ENCODE data around the gene RADIL. TPM values are rescaled to one million over a fixed set of nuclear protein-coding genes. Genes with fewer than 3 reads are reported as not detected.
"Not testable (repeated sequence)": the region's sequence is repeated elsewhere in the genome, so short reads cannot be mapped to it uniquely, and the experiment has no call there.

RADIL gene
- total RNA-seq, 1 experiment from 2014 or later, result 0.12 TPM

DNA sequence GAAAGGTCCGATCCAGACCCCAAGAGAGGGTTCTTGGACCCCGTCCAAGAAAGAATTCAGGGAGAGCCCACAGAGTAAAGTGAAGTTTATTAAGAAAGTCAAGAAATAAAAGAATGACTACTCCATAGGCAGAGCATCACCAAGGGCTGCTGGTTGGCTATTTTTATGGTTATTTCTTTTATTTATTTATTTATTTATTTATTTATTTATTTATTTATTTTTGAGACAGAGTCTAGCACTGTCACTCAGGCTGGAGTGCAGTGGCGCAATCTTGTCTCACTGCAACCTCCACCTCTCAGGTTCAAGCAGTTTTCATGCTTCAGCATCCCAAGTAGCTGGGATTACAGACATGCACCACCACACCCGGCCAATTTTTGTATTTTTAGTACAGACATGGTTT is 9.7 kb upstream of the RADIL start:
- not testable (repeated sequence) for H3K4me1 ChIP-seq; H3K9me3 ChIP-seq (replicated peaks); H3K27me3 ChIP-seq; H3K4me3 ChIP-seq; DNase-seq; H3K27ac ChIP-seq; H3K36me3 ChIP-seq

DNA sequence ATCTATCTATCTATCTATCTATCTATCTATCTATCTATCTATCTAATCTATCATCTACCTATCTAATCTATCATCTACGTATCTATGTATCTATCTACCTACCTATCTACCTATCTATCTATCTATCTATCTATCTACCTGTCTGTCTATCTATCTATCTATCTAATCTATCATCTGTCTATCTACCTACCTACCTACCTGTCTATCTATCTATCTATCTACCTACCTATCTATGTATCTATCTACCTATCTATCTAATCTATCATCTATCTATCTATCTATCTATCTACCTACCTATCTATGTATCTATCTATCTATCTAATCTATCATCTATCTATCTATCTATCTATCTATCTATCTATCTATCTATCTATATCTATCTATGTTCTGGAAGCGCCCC is 8.0 kb upstream of the RADIL start:
- H3K4me3 ChIP-seq; H3K27ac ChIP-seq; H3K4me1 ChIP-seq; H3K36me3 ChIP-seq; H3K9me3 ChIP-seq (replicated peaks); DNase-seq; H3K27me3 ChIP-seq: not testable (repeated sequence)

DNA sequence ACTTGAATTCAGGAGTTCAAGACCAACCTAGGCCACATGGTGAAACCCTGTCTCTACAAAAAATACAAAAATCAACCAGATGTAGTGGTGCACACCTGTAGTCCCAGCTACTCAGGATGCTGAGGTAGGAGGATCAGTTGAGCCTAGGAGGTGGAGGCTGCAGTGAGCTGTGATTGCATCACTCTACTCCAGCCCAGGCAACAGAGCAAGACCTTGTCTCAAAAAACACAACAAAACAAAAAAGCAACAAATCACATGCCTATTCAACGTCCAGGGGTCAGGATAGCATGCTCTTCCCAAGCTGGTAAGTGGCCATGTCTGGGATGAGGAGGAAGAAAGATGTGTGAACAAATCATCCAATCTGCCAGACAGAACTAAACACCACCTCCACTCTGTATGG is 6.2 kb upstream of the RADIL start:
- Histone ChIP-seq H3K4me1 (no peaks in the 10 kb centered on the region), H3K4me3 (no peak overlapping the region), H3K9me3 (replicated peaks) (no peaks in the 10 kb centered on the region), H3K27ac (no peak overlapping the region), H3K36me3 (no peaks in the 10 kb centered on the region), H3K27me3 (no peaks in the 10 kb centered on the region; the same call in 1 of the 2 replicates)
- no peak for DNase-seq

DNA sequence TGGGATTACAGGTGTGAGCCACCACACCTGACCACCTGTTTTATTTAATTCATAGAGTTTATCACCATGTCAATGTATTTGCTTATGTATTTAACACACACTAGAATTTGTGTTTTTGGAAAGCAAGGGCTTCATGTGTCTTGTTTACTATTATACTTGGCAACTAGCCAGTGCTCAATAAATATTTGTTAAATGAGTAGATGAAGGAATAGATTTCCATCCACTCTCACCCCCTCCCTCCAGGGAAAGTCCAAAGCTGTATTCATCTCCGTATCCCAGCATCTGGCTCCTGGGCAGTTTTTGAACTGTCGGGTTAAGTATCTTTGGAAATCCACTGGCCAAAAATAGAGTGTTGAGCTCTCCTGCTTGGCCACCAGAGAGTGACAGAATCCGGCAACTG is 4.6 kb upstream of the RADIL start:
- Histone ChIP-seq H3K9me3 (replicated peaks) (no peaks in the 10 kb centered on the region), H3K36me3 (no peaks in the 10 kb centered on the region), H3K4me1 (no peaks in the 10 kb centered on the region), H3K27me3 (no peaks in the 10 kb centered on the region; the same call in 1 of the 2 replicates), H3K4me3 (no peak overlapping the region), H3K27ac (no peak overlapping the region)
- no peak for DNase-seq

DNA sequence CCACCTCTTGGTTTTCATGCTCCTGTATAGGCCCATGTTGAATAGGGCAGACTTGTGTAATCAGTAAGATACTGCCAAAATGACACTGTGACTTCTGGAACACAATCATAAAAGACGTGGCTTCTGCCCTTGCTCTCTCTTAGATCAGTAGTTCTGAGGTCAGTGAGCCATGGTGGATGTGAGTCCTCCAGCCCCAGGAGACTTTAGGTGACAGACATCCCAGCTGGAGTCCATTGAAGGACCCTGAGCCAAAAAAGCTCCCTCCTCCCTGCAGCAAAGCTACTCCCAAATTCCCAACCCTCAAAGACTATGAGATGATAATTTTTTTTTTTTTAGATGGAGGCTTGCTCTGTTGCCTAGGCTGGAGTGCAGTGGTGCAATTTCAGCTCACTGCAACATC is 3.2 kb upstream of the RADIL start:
- Histone ChIP-seq H3K9me3 (replicated peaks) (no peaks in the 10 kb centered on the region), H3K27ac (no peak overlapping the region), H3K4me1 (no peaks in the 10 kb centered on the region), H3K4me3 (no peak overlapping the region), H3K27me3 (no peaks in the 10 kb centered on the region; the same call in 1 of the 2 replicates), H3K36me3 (no peaks in the 10 kb centered on the region)
- DNase-seq, result no peak

DNA sequence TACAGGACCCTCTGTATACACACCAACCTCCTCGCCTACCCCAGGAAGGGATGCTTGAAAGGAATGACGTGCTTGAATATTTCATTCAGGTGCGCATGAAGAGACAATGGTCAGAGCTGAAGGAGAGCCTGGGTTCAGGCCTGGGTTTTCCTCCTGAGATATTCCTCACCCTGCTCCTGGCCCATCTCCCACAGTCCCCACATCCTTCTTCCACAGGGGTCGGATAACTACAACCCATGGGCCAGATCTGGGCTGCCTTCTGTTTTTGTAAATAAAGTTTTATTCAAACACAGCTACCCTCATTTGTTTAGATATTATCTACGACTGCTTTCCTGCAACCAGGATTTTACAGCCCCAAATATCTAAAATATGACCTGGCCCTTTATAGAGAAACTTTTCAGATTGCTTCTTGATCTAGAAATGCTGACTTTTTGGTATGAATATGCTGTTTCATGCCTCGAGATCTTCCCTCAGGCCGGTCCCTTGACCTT is 1.8 kb upstream of the RADIL start:
- Histone ChIP-seq H3K9me3 (replicated peaks) (no peaks in the 10 kb centered on the region), H3K27ac (no peak overlapping the region), H3K27me3 (no peaks in the 10 kb centered on the region; the same call in 1 of the 2 replicates), H3K4me3 (no peak overlapping the region), H3K4me1 (no peaks in the 10 kb centered on the region), H3K36me3 (no peaks in the 10 kb centered on the region)
- DNase-seq, result no peak

DNA sequence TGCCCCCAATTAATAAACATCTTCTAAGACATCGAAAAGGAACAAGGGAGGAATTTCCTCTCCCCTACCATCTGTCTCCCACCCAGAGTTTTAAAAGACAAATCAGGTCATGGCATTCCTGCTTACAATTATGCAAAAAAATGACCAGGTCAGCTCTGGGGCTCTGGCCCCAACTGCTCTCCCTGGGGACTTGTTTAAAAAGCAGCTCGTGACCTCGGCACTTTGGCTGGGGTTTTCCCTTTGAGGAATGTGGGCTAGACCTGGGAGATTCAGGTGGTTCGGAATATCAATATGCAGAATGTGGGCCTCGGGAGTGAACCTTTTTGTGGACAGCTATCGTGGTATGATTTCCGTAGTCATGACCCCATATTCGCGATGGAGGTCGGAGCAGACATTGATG is 648 bp upstream of the RADIL start:
- no peak overlapping the region for H3K4me3 ChIP-seq
- no peaks in the 10 kb centered on the region for H3K4me1 ChIP-seq
- no peaks in the 10 kb centered on the region for H3K9me3 ChIP-seq (replicated peaks)
- no peak overlapping the region for H3K27ac ChIP-seq
- H3K27me3 ChIP-seq, result no peaks in the 10 kb centered on the region; the same call in 1 of the 2 replicates
- no peaks in the 10 kb centered on the region for H3K36me3 ChIP-seq
- DNase-seq, result no peak

DNA sequence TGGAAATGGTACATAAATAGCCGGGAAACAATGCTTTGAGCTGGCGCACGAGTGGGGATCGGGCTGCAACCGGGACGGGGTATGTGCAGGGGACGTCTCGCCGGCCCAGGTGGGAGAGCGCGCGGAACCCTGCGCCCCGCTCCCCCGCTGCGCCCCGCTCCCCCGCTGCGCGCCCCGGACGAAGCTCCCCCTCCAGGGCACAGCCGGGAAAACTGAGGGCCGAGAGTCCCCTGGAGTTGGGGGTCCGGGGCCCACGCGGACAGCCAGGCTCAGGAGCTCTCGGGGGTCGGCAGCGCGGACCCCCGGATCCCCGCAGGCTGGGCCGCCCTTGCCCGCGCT is 514 bp downstream of the RADIL start:
- H3K9me3 ChIP-seq (replicated peaks), result no peaks in the 10 kb centered on the region
- no peak for DNase-seq
- H3K27ac ChIP-seq, result no peak overlapping the region
- no peaks in the 10 kb centered on the region for H3K4me1 ChIP-seq
- no peak overlapping the region for H3K4me3 ChIP-seq
- H3K27me3 ChIP-seq, result no peaks in the 10 kb centered on the region; the same call in 1 of the 2 replicates
- no peaks in the 10 kb centered on the region for H3K36me3 ChIP-seq

DNA sequence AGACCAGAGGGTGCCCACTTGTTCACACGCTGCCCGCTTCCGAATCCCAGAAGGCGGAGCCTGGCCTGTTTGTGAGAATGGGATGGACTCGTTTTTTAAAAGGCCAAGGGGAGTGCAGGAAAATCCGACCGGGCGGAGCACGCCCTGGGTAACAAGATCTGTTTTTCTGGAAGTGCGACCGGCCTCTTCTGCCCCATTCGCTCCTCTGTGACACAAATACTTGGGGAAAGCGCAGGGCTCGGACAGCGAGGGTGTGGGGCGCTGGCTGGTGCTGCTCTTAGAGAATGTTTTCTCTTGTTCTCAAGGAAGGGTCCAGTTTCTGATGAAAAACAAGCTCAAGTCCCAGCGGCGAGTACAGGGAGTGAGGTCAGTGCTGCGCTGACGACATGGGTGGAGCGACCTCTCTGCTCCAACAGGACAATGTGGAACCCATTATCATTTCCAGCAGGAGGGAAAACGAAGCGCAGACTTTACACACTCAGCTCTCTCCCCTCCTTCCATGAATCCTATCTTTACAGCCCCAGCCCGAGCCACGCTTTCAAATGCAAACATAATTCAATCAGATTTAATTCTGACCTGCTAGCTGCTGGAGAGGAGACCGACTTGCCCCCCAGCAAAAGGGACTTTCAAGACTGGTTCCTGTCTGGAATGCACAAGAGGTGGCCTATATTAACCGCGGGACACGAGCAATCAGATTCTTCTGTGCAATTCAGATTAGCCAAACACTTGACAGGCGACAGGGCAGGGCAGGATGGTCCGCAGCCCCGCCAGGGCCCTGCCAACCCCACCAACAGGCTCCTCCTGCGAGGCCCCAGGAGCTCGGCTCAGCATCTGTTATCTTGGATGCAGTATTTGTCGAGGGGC is 1.1 kb downstream of the RADIL start:
- no peaks in the 10 kb centered on the region for H3K9me3 ChIP-seq (replicated peaks)
- no peaks in the 10 kb centered on the region; the same call in 1 of the 2 replicates for H3K27me3 ChIP-seq
- no peak overlapping the region for H3K27ac ChIP-seq
- DNase-seq, result no peak
- no peaks in the 10 kb centered on the region for H3K4me1 ChIP-seq
- no peak overlapping the region for H3K4me3 ChIP-seq
- H3K36me3 ChIP-seq, result no peaks in the 10 kb centered on the region

DNA sequence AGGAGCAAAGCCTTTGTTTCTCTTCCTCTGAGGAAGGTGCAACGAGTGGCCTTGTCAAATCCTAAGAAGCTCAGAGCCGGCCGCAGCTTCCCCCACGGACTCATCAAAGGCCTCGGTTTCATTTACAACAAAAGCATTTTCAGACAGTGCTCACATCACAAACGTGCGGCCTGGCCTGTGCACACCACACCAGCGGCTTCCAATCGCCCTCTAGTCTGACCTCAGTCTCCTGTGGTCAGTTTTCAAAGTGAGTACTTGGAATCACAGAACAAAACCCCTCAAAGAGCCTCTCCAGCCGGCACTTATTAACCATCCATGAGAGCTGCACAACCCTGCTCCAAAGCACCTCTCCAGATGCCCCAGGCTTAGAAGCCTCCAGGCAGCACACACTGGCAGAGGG is 3.3 kb downstream of the RADIL start:
- Histone ChIP-seq H3K4me1 (no peaks in the 10 kb centered on the region), H3K36me3 (no peaks in the 10 kb centered on the region), H3K4me3 (no peak overlapping the region), H3K27me3 (no peaks in the 10 kb centered on the region; the same call in 1 of the 2 replicates), H3K9me3 (replicated peaks) (no peaks in the 10 kb centered on the region), H3K27ac (no peak overlapping the region)
- DNase-seq, result no peak

DNA sequence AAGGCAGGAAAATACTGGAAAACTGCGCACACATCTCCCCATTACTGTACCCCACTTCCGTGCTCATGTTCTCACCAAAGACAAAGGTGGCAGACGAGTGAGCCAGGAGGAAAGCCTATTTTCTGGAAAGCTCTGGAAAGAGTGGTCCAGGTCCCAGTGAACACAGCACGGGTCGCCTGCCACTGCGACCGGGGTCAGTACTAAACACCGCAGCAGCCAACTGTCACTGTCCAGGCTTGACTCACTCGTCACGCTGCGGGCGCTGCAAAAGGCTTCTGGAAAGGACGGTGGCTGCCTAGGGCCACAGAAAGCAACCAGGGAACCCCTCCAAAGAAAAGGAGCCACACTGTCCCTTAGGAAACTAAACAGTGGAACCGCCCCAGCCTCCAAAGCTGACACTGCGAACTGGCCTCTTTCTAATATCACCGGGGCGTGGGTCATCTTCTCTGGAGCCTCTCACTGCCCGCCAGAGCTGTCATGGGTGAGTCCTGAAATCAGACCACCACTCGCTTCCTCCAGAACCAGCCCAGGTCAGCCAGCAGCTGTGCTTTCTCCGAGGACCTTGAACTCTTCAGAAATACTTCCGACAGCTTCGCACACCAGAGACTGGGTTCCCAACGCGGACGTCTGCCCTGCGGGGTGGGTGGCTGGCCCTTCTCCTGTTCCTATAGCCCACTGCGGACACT is 4.0 kb downstream of the RADIL start:
- Histone ChIP-seq H3K9me3 (replicated peaks) (no peaks in the 10 kb centered on the region), H3K4me1 (no peaks in the 10 kb centered on the region), H3K27me3 (no peaks in the 10 kb centered on the region; the same call in 1 of the 2 replicates), H3K36me3 (no peaks in the 10 kb centered on the region), H3K27ac (no peak overlapping the region), H3K4me3 (no peak overlapping the region)
- DNase-seq, result no peak

DNA sequence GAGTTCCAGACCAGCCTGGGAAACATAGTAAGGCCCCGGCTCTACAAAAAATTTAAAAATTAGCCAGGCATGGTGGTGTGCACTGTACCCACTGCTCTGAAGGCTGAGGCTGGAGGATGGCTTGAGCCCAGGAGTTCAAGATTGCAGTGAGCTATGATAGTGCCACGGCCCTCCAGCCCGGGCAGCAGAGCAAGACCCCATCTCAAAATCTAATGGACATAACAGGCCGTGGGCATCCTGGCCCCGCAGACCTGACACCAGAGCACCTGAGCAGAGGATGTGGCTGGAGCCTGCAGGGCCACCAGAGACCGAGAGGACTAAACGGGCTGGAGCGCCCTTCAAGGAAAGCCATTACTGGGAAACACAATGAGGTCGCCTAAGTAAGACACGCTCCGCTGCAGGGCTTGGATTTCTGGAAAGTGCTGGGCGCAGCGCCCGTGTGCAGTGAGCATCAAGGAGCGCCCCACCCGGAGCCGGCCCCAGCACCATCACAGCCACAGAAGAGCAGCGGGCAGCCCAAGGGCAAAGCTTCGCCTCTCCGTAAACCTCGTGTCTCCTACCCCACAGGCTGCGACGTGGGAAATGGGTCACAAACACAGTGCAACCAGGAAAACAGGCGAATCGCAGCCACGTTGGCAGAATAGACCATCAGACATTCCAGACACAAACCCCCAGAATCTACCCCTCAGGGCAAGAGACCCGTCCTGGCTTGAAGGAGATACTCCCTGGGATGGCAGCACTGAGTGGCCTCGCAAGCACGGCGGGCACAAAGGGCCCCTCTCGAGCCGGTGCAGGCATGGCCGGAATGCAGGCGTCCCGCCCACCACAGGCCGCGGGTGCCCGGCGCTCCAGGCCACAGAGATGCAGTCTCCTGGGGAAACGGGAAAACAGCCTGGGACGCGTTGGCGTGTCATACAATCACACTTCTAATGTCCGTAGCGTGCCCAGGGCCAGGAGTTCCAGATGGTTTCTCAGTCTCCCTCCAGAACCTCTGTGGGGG is 4.9 kb downstream of the RADIL start:
- no peaks in the 10 kb centered on the region; the same call in 1 of the 2 replicates for H3K27me3 ChIP-seq
- H3K9me3 ChIP-seq (replicated peaks), result no peaks in the 10 kb centered on the region
- H3K36me3 ChIP-seq, result no peaks in the 10 kb centered on the region
- no peaks in the 10 kb centered on the region for H3K4me1 ChIP-seq
- H3K4me3 ChIP-seq, result no peak overlapping the region
- DNase-seq, result no peak
- no peak overlapping the region for H3K27ac ChIP-seq

DNA sequence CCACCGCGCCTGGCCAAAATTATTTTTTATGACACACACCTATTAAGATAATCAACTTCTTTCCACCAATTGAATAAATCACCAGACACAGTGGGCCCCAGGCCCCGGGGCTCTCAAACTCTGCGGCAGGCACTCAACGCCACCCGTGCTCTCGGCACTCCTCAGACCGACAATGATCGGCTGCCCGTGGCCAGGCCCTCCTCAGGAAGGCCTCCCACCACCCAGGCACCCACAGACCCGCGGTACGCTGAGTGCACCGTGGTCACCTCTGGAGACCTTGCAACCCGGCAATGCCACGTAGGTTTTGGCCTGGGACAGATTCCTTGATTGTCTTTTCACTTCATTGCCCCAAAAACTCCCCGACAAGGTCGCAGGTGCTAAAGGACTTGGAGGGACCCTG is 6.9 kb downstream of the RADIL start:
- H3K36me3 ChIP-seq, result no peaks in the 10 kb centered on the region
- no peak for DNase-seq
- H3K27me3 ChIP-seq, result no peaks in the 10 kb centered on the region; the same call in 1 of the 2 replicates
- H3K9me3 ChIP-seq (replicated peaks), result no peaks in the 10 kb centered on the region
- H3K27ac ChIP-seq, result no peak overlapping the region
- H3K4me3 ChIP-seq, result no peak overlapping the region
- H3K4me1 ChIP-seq, result no peaks in the 10 kb centered on the region

DNA sequence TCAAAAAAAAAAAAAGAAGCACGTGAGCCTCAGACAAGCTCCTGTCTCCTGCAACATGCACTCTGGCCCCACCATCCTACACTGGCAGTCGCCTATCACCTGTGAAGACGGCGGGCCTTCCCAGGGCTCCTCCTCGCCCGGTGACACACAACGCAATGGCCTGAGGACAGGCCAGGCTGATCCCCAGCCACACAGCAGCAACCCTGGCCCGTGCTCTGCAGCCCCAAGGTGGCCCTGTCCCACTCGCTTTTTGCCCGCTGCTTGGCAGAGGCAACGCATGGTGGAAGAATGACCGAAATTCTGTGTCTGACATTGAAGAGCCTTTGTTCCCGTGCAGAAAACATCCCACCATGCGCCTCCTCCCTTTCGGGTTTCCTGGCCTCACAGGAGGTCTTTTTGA is 8.1 kb downstream of the RADIL start:
- no peaks in the 10 kb centered on the region for H3K36me3 ChIP-seq
- H3K27ac ChIP-seq, result no peak overlapping the region
- no peaks in the 10 kb centered on the region for H3K4me1 ChIP-seq
- DNase-seq, result no peak
- no peaks in the 10 kb centered on the region; the same call in 1 of the 2 replicates for H3K27me3 ChIP-seq
- no peak overlapping the region for H3K4me3 ChIP-seq
- H3K9me3 ChIP-seq (replicated peaks), result no peaks in the 10 kb centered on the region
